GM10847 (cell line): ENCODE measurements around the gene ETV6.

Source experiments
- POLR2A ChIP-seq: IDR thresholded peaks from 2 replicates; pipeline ENCODE4 v1.6.1; 2011; ENCODE audit not compliant: insufficient read length; ENCODE audit errors: extremely low read depth

The ETV6 gene

GRCh38 chr12:11916771-11917170 lies 267.3 kb downstream of the ETV6 start:
- TF ChIP-seq POLR2A: no peak

GRCh38 chr12:11917501-11917900 lies 268.0 kb downstream of the ETV6 start:
- TF ChIP-seq POLR2A: no peak

- TF ChIP-seq POLR2A: no peak
These were observed 270.8 kb downstream of the ETV6 start for GRCh38 chr12:11920231-11920630.

GRCh38 chr12:11922361-11922760 lies 272.9 kb downstream of the ETV6 start:
- no peak for TF ChIP-seq POLR2A

GRCh38 chr12:11923067-11923466 lies 273.6 kb downstream of the ETV6 start:
- TF ChIP-seq POLR2A: no peak

- TF ChIP-seq POLR2A: no peak
These were observed 277.9 kb downstream of the ETV6 start for GRCh38 chr12:11927286-11927935.

- no peak for TF ChIP-seq POLR2A
These were observed 280.2 kb downstream of the ETV6 start for GRCh38 chr12:11929714-11930113.

GRCh38 chr12:11939223-11939622 lies 289.7 kb downstream of the ETV6 start:
- TF ChIP-seq POLR2A: no peak

- TF ChIP-seq POLR2A: no peak
These were observed 292.3 kb downstream of the ETV6 start for GRCh38 chr12:11941606-11942337.

GRCh38 chr12:11943919-11944700 lies 294.6 kb downstream of the ETV6 start:
- no peak for TF ChIP-seq POLR2A
